HG03439 (cell line): ENCODE measurements around the gene TMEM231.
"Not testable (repeated sequence)": the region's sequence is repeated elsewhere in the genome, so short reads cannot be mapped to it uniquely, and the experiment has no call there.

Source experiments
- ATAC-seq: cut with Tn5 transposase; IDR thresholded peaks from one replicate; pipeline ENCODE4 v1.9.1; 2021; ENCODE audit warnings: mild to moderate bottlenecking, moderate library complexity; ENCODE audit not compliant: unreplicated experiment

Gene TMEM231

DNA sequence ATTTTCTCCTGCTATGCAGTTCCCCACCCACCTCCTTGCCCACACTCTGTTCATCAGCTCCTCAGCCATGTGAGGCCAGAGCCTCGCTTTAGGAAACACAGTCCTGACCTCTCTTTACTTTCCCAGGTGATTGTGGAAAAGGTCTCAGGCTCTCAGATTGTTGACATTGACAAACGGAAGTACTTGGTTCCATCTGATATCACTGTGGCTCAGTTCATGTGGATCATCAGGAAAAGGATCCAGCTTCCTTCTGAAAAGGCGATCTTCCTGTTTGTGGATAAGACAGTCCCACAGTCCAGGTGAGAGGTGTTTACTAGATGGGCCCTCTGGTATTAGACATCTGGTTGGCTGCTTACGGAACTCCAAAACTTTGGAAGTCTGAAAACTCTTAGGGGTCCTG, 11.9 kb upstream of the TMEM231 start:
- ATAC-seq = no peak

DNA sequence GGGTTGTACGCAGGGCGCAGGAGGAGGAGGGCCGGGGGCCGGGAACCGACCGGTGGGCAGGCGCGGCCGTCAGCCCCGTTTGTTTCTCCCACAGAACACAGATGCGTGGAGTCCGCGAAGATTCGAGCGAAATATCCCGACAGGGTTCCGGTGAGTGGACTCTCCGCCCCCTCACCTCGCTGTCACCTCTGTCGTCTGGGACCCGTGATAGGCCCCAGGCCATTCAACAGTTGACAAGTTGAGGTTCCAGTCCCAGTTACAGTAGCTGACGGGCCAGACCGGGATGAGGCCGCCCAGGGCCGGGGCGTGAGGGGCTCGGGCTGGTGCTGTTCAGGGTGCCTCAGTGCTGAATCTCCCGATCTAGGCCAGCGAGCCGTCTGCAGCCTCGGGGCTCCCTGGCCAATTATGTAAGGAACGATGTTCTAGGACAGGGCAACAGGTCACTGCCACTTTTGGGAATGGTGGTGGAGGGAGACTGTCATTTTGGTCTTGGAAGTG, 10.8 kb upstream of the TMEM231 start:
- ATAC-seq = peak; percentile 9

- peak; percentile 67 for ATAC-seq
Observed at GRCh38 chr16:75566040-75566757, 10.1 kb upstream of the TMEM231 start, which contains the start of gene GABARAPL2. Gene GABARAPL2 (plus strand): TSS chr16:75566379. CDS start chr16:75566487, 108 bp downstream.

GRCh38 chr16:75565640-75566039, 9.6 kb upstream of the TMEM231 start:
- peak; percentile 13 for ATAC-seq

GRCh38 chr16:75559564-75560372, 3.7 kb upstream of the TMEM231 start:
- ATAC-seq = no peak

DNA sequence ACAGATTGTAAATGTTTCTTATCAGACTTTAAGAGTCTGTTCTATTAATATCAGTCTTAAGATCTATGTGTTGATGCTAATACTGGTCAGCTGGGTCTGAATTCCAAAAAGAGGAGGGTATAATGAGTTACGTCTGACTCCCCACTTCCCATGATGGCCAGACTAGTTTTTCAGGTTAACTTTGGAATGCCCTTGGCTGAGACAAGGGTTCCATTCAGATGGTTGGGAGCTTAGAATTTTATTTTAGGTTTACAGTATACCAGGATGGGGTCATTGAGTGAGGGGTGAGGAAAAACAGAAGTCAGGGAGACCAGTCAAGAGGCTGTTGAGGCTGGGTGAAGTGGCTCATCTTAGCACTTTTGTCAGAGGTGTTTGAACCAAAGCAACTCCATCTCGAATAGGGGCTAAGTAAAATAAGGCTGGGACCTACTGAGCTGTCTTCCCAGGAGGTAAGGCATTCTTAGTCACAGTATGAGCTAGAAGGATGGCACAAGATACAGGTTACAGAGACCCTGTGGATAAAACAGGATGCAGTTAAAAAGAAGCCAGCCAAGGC, 2.9 kb upstream of the TMEM231 start:
- ATAC-seq = no peak

- ATAC-seq = no peak
Observed at GRCh38 chr16:75556431-75556950, 439 bp upstream of the TMEM231 start.

DNA sequence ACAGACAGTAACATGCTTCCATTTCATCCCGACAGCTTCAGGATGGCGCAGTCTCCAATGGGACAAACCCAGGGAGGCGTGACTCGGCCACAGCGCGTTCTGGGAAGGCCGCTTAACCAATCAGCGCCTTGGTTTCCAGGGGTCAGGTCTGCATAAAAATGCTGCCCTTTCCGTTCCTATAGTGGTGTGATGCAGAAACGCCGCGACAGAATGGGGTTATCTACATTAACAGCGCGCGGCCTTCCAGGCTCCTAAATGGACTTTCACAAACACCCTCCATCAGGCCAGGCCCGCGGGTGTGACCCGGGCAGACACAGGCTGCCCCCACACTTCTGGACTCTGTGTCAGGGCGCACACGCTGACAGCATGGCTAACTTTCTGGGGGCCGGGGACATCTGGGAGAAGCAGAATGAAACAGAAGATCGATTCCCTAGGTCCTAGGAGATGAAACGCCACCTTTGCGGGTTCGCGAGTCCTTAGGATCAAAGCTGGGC, 792 bp downstream of the TMEM231 start:
- ATAC-seq = peak; percentile 32

- no peak for ATAC-seq
Observed at GRCh38 chr16:75552951-75553350, 3.1 kb downstream of the TMEM231 start.

DNA sequence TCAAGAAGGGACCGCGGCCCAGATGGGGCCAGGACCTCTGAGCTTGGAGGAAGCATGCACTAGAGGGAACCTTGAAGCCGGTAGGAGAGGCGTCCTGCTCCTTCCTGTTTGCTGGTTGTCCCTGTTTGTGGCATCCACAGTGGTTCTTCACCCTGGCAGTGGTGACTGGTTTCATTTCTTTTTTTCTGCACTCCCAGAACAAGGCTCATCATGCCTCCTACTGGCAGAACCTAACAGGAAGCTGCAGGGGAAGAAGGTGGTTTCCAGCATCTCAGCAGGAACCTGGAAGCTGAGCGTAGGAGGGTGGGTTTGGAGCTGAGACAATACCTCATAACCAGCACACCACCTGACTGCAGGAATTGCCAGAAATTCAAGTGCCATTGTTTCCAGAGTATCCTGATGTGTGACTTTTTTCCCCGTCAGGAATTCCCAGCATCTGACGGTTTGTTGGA, 5.8 kb downstream of the TMEM231 start:
- ATAC-seq = no peak

GRCh38 chr16:75548456-75548855, 7.6 kb downstream of the TMEM231 start:
- not testable (repeated sequence) for ATAC-seq

DNA sequence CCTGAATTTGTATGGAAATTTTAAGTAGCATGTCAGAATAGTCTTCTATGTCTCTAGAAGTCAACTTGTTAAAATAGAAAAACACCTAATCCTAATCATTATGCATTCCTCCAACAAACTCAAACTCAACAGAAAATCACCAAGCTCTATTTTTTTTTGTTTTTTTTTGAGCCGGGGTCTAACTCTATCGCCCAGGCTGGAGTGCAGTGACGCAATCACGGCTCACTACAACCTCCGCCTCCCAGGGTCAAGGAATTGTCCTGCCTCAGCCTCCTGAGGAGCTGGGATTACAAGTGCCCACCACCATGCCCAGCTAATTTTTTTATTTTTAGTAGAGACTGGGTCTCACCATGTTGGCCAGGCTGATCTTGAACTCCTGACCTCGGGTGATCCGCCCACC, 9.8 kb downstream of the TMEM231 start:
- no peak for ATAC-seq

GRCh38 chr16:75545879-75546278, 10.2 kb downstream of the TMEM231 start:
- ATAC-seq = not testable (repeated sequence)

GRCh38 chr16:75542462-75542861, 13.6 kb downstream of the TMEM231 start:
- ATAC-seq = not testable (repeated sequence)

DNA sequence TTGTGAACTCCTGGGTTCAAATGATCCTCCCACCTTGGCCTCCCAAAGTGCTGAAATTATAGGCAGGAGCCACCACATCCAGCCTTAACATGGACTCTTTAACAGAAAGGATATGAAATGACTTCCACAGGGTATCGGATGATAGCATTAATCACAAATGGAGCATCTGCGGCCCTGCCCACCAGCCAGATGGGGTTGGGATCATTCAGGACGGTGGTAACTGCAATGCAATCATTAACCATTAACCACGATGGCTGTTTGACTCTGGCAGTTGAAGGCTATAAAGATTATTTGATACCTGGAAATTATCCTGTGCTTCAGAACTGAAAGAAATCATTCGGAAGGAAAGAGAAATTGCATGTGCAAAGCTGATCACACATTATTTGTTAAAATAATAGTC, 14.8 kb downstream of the TMEM231 start:
- ATAC-seq = no peak

- not testable (repeated sequence) for ATAC-seq
Observed at GRCh38 chr16:75538882-75539565, 17.0 kb downstream of the TMEM231 start.

- no peak for ATAC-seq
Observed at GRCh38 chr16:75537776-75538175, 18.3 kb downstream of the TMEM231 start.

- no peak for ATAC-seq
Observed at GRCh38 chr16:75535901-75536300, 20.2 kb downstream of the TMEM231 start, which contains the start of gene CHST5. Gene CHST5 (minus strand): TSS chr16:75536108. CDS start chr16:75530384, 5,724 bp downstream.

DNA sequence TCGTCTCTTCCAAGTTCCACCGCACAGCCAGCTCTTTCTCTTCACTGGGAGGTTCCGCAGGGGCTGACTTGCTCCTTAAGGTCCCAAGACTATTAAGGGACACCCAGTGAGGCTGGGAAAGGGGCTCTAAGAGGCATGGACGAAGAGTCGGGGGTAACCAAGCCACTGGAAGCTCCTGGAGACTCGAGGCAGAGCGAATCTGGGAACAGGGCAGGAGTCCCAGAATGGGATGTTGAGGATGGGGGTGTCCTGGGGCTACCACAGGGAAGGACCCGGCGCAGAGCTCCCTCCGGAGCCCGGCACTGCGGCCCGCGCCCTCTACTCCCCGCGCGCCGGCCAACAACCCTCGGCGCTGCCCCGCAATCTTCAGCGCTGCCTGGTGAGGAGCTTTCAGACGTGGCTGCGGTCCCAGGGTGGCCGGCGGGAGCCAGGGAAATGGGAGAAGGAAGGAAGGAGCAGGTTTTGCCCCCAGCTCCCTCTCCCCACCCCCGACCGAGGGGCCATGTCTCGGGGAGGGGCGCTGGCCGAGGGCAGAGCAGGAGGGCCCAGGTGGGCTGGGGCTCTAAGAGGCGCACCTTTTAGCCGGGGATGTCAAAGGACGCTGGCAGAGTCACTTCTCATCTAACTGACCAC, 20.7 kb downstream of the TMEM231 start:
- ATAC-seq = no peak
